CD14-positive monocyte (primary cell): Measurements from ENCODE around the gene PCBP3. TPM values are rescaled to one million over a fixed set of nuclear protein-coding genes. Genes with fewer than 3 reads are reported as not detected.

Source experiments
- DNase-seq, 3 donors: peaks; one replicate each; pipeline ENCODE4 v3.0.0-alpha.2; 2011 to 2022
- H2AFZ ChIP-seq: 2 replicates; pipeline ENCODE4 v1.6.0; 2012; ENCODE audit warnings: mild to moderate bottlenecking, low read depth, low read length, inconsistent platforms; ENCODE audit not compliant: insufficient read depth, poor library complexity, severe bottlenecking
- H3K27ac ChIP-seq, 2 donors: 1 replicate in 1 of 2; 2 replicates in 1 of 2; pipeline ENCODE4 v1.5.1; 2012 to 2013; ENCODE audit warnings: low read length in 2 of 2, control low read depth in 1 of 2, inconsistent platforms in 1 of 2, low read depth in 1 of 2, mild to moderate bottlenecking in 1 of 2
- H3K27me3 ChIP-seq, 2 donors: one replicate each; pipeline versions ENCODE4 v1.6.0 to v1.6.1; 2011 to 2013; ENCODE audit warnings: low read length in 2 of 2; ENCODE audit not compliant: control insufficient read depth in 2 of 2, insufficient read depth in 2 of 2
- H3K36me3 ChIP-seq, 2 donors: replicated peaks in 1 of 2; 1 replicate in 1 of 2; 2 replicates in 1 of 2; pipeline versions ENCODE4 v1.5.1 to v1.6.1; 2012 to 2013; ENCODE audit warnings: low read length in 2 of 2, control low read depth in 1 of 2, inconsistent platforms in 1 of 2, mild to moderate bottlenecking in 1 of 2; ENCODE audit not compliant: insufficient read depth in 2 of 2, control insufficient read depth in 1 of 2
- H3K4me1 ChIP-seq, 2 donors: 1 replicate in 1 of 2; 2 replicates in 1 of 2; pipeline versions ENCODE4 v1.5.1 to v1.6.1; 2012 to 2013; ENCODE audit warnings: low read length in 2 of 2, control low read depth in 1 of 2, inconsistent platforms in 1 of 2, mild to moderate bottlenecking in 1 of 2, moderate library complexity in 1 of 2; ENCODE audit not compliant: insufficient read depth in 2 of 2, control insufficient read depth in 1 of 2
- H3K4me2 ChIP-seq: replicated peaks from 2 replicates; pipeline ENCODE3; 2012; ENCODE audit warnings: low read length, moderate library complexity, mild to moderate bottlenecking; ENCODE audit not compliant: poor library complexity, severe bottlenecking; ENCODE audit errors: extremely low read depth
- H3K4me3 ChIP-seq, 3 experiments: fragments of 200-600 bp in 1 of 3; sonication (generic) in 1 of 3; replicated peaks in 1 of 3; 1 replicate in 2 of 3; 2 replicates in 1 of 3; pipeline ENCODE4 v1.5.1; 2011 to 2013; ENCODE audit warnings: low read length in 3 of 3, mild to moderate bottlenecking in 3 of 3, control low read depth in 2 of 3, low read depth in 2 of 3, inconsistent platforms in 1 of 3, moderate library complexity in 1 of 3
- H3K79me2 ChIP-seq: 2 replicates; pipeline ENCODE4 v1.6.0; 2012; ENCODE audit warnings: mild to moderate bottlenecking, control low read depth, inconsistent platforms, low read length, moderate library complexity; ENCODE audit not compliant: insufficient read depth
- H3K9ac ChIP-seq: 2 replicates; pipeline ENCODE4 v1.6.0; 2017; ENCODE audit warnings: low read length, mild to moderate bottlenecking; ENCODE audit not compliant: insufficient read depth, poor library complexity, severe bottlenecking
- H3K9me3 ChIP-seq, 2 donors: replicated peaks in 1 of 2; 1 replicate in 1 of 2; 2 replicates in 1 of 2; pipeline versions ENCODE4 v1.5.1 to v1.6.1; 2012 to 2013; ENCODE audit warnings: low read length in 2 of 2, control low read depth in 1 of 2; ENCODE audit not compliant: control insufficient read depth in 1 of 2, insufficient read depth in 1 of 2
- H4K20me1 ChIP-seq: 2 replicates; pipeline ENCODE4 v1.6.0; 2012; ENCODE audit warnings: mild to moderate bottlenecking, low read length, control low read depth, moderate library complexity; ENCODE audit not compliant: insufficient read depth
- H3K27ac Mint-ChIP-seq, 7 donors: one replicate each; pipeline ENCODE4 v1.8.0; 2020; ENCODE audit warnings: mild to moderate bottlenecking in 7 of 7, mixed read lengths in 7 of 7, moderate library complexity in 6 of 7, inconsistent platforms in 2 of 7
- H3K27me3 Mint-ChIP-seq, 3 donors: one replicate each; pipeline ENCODE4 v1.8.0; 2021 to 2022; ENCODE audit warnings: low read depth in 3 of 3, mild to moderate bottlenecking in 3 of 3, mixed read lengths in 3 of 3, moderate library complexity in 3 of 3, inconsistent platforms in 1 of 3
- H3K36me3 Mint-ChIP-seq, 2 donors: one replicate each; pipeline ENCODE4 v1.8.0; 2020; ENCODE audit warnings: mixed read lengths in 2 of 2, inconsistent platforms in 1 of 2, mild to moderate bottlenecking in 1 of 2
- H3K4me1 Mint-ChIP-seq: one replicate; pipeline ENCODE4 v1.8.0; 2020; ENCODE audit warnings: mild to moderate bottlenecking, mixed read lengths
- H3K4me3 Mint-ChIP-seq, 2 donors: one replicate each; pipeline ENCODE4 v1.8.0; 2020; ENCODE audit warnings: mild to moderate bottlenecking in 2 of 2, mixed read lengths in 2 of 2, moderate library complexity in 1 of 2
- H3K9me3 Mint-ChIP-seq, 7 donors: one replicate each; pipeline ENCODE4 v1.8.0; 2020 to 2022; ENCODE audit warnings: mixed read lengths in 7 of 7, mild to moderate bottlenecking in 6 of 7, moderate library complexity in 6 of 7, inconsistent platforms in 2 of 7
- CTCF ChIP-seq: fragments of 200-600 bp; IDR thresholded peaks from one replicate; pipeline ENCODE4 v1.8.0; 2022; ENCODE audit warnings: antibody characterized with exemption, mild to moderate bottlenecking
- WGBS: methylation state at CpG from one replicate; pipeline ENCODE4 v1.1.5; 2013; ENCODE audit warnings: missing lambda C conversion rate; ENCODE audit not compliant: insufficient coverage; 5-methylcytosine and 5-hydroxymethylcytosine counted together
- intact Hi-C, 2 donors: fragments of 100-400 bp; cut with micrococcal nuclease; formaldehyde crosslinking; loops; one replicate each; pipeline versions ENCODE4 v1.15.0 to v1.15.1; 2023
- polyA plus RNA-seq, 3 donors: library from polyadenylated mRNA; depleted of rRNA in 1 of 3; unstranded in 2 of 3; stranded (reverse) in 1 of 3; fragments of 300-500 nt in 2 of 3; fragments of >200 nt in 1 of 3; fragmentation: Illumina TruSeq in 2 of 3; gene quantifications; 1 replicate in 2 of 3; 2 replicates in 1 of 3; pipeline ENCODE4 v1.2.3, GENCODE V29; 2012 to 2021

Gene PCBP3
- polyA plus RNA-seq, 3 donors = 0.34 to 0.49 TPM; not detected in 1

DNA sequence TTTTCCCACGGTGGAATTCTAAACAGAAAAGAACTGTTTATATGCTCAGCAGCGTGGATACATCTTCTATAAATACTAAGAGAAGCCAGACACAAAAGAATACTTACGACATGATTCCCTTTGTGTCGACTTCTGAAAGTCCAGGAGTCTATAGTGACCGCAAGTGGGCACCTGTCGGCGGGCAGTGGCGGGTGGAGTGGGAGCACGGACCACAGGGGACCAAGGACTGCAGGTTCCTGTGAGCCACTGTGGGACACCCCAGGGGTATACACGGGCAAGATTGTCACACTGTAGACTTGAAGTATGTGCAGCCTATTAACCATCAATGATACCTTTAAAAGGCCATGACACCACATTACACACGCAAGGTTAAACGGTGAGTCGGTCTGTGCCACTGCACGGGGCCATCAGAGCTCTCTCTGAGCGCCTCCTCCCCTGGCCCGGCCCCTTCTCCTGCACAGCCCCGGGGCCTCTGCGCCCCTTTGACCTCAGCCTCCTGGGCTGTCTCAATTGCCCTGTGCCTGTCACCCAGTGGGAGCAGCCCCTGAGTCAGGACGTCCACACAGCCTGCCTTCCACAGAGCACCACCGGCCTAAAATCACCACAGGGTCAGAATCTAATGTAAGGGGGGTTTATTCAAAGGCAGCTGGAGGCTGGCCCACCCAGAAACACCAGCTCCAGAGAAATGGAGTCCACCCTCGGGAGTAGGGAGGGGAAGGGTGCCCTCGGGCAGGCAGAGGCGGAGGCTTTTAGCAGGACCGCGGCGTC is 248.0 kb downstream of the PCBP3 start:
- Histone ChIP-seq H2AFZ (peak overlapping the region; percentile 62), H4K20me1 (no peaks in the 10 kb centered on the region), H3K79me2 (no peaks in the 10 kb centered on the region), H3K36me3 (no peaks in the 10 kb centered on the region), H3K9me3 (no peaks in the 10 kb centered on the region), H3K4me1 (peaks cover 15% of the 10 kb centered on the region in 2 donors), H3K4me2 (peak overlapping the region; percentile 59), H3K9ac (peak overlapping the region; percentile 27), H3K4me3 (peak overlapping the region in 1 of 3 experiments; percentile 53), H3K27ac (peak overlapping the region in 1 of 2 donors; percentile 22), H3K27me3 (no peaks in the 10 kb centered on the region)
- intact Hi-C loops = no loop called here
- TF ChIP-seq CTCF = no peak
- DNase-seq = no peak
- Mint-ChIP-seq H3K27ac (peak overlapping the region; percentile 53 to 91 (median 70)), H3K27me3 (peaks cover 0 to 6% (median 0%) of the 10 kb centered on the region in 3 donors), H3K4me3 (peak overlapping the region; percentile 47 to 81), H3K9me3 (no peaks in the 10 kb centered on the region), H3K4me1 (peaks cover 25% of the 10 kb centered on the region), H3K36me3 (no peaks in the 10 kb centered on the region)
- WGBS = 67% methylated on average over 19 of the region's 26 CpGs

GRCh38 chr21:45892156-45892915 is 248.8 kb downstream of the PCBP3 start:
- DNase-seq = peak; percentile 70 to 83 (median 82)
- no peaks in the 10 kb centered on the region for H3K9me3 Mint-ChIP-seq
- WGBS = 24% methylated on average over 10 of the region's 26 CpGs
- peak overlapping the region; percentile 59 for H3K4me2 ChIP-seq
- peak overlapping the region in 6 of 7 donors; percentile 53 to 91 (median 72) for H3K27ac Mint-ChIP-seq
- peaks cover 15% of the 10 kb centered on the region in 2 donors for H3K4me1 ChIP-seq
- H3K4me3 ChIP-seq = peak overlapping the region in 1 of 3 experiments; percentile 53
- no peaks in the 10 kb centered on the region for H3K36me3 Mint-ChIP-seq
- H4K20me1 ChIP-seq = no peaks in the 10 kb centered on the region
- peaks cover 0 to 7% (median 0%) of the 10 kb centered on the region in 3 donors for H3K27me3 Mint-ChIP-seq
- no peaks in the 10 kb centered on the region for H3K27me3 ChIP-seq
- peak overlapping the region; percentile 47 to 81 for H3K4me3 Mint-ChIP-seq
- H3K4me1 Mint-ChIP-seq = peaks cover 24% of the 10 kb centered on the region
- no peaks in the 10 kb centered on the region for H3K79me2 ChIP-seq
- H2AFZ ChIP-seq = peak overlapping the region; percentile 62
- peak overlapping the region; percentile 27 for H3K9ac ChIP-seq
- peak overlapping the region; percentile 3 to 22 for H3K27ac ChIP-seq
- no peaks in the 10 kb centered on the region for H3K9me3 ChIP-seq
- intact Hi-C loops = no loop called here
- no peak for TF ChIP-seq CTCF
- no peaks in the 10 kb centered on the region for H3K36me3 ChIP-seq
